Measurements from ENCODE around the gene MAFF. TPM values are rescaled to one million over a fixed set of nuclear protein-coding genes. Genes with fewer than 3 reads are reported as not detected.

Gene MAFF
- total and polyA plus RNA-seq, 8 donors, result 0.58 to 130 (median 47.3) TPM

DNA sequence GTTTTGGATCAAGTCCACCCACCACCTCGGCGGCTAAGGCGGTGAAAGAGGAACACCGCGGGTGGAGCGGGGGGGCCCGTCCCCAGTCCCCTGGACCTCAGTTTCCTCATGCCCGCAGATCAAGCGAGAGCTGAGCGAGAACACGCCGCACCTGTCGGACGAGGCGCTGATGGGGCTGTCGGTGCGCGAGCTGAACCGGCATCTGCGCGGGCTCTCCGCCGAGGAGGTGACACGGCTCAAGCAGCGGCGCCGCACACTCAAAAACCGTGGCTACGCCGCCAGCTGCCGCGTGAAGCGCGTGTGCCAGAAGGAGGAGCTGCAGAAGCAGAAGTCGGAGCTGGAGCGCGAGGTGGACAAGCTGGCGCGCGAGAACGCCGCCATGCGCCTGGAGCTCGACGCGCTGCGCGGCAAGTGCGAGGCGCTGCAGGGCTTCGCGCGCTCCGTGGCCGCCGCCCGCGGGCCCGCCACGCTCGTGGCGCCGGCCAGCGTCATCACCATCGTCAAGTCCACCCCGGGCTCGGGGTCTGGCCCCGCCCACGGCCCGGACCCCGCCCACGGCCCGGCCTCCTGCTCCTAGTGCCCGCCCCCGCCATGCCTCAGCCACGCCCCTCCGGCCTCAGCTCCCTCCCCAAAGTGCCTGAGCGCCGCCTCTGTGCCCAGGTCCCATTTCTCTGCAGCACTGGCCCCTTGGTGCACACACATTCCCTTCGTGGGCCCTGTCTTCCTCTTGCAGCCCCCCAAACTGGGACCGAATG lies 12.7 kb downstream of the MAFF start:
- H3K4me3 ChIP-seq, result peak overlapping the region; percentile 20 to 32 (median 30)
- peak overlapping the region in 4 of 5 donors; percentile 37 to 77 (median 51) for H3K27ac ChIP-seq
- no peaks in the 10 kb centered on the region for H3K9me3 ChIP-seq
- no peaks in the 10 kb centered on the region for H3K27me3 ChIP-seq
- intact Hi-C loops (cut with DNase I; ENCODE audit: low total_unique reads), result no loop called here
- WGBS, 5 donors, result 38 to 76% (median 66%) methylated on average over 24 to 81 of the region's 81 CpGs
- TF ChIP-seq POLR2A (IDR thresholded peaks at IDR 0.05) (no peak), POLR2AphosphoS5 (IDR thresholded peaks at IDR 0.05) (peak in 1 of 3 donors; percentile 8), EP300 (IDR thresholded peaks at IDR 0.05) (no peak)
- TF ChIP-seq, protein P1, sequence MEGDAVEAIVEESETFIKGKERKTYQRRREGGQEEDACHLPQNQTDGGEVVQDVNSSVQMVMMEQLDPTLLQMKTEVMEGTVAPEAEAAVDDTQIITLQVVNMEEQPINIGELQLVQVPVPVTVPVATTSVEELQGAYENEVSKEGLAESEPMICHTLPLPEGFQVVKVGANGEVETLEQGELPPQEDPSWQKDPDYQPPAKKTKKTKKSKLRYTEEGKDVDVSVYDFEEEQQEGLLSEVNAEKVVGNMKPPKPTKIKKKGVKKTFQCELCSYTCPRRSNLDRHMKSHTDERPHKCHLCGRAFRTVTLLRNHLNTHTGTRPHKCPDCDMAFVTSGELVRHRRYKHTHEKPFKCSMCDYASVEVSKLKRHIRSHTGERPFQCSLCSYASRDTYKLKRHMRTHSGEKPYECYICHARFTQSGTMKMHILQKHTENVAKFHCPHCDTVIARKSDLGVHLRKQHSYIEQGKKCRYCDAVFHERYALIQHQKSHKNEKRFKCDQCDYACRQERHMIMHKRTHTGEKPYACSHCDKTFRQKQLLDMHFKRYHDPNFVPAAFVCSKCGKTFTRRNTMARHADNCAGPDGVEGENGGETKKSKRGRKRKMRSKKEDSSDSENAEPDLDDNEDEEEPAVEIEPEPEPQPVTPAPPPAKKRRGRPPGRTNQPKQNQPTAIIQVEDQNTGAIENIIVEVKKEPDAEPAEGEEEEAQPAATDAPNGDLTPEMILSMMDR (IDR thresholded peaks at IDR 0.05), result no peak
- peaks cover 0 to 40% (median 21%) of the 10 kb centered on the region in 4 donors for H3K36me3 ChIP-seq
- peaks cover 30 to 71% (median 36%) of the 10 kb centered on the region in 4 donors for H3K4me1 ChIP-seq
- peak; percentile 63 to 90 for DNase-seq

GRCh38 chr22:38215156-38216038 lies 13.6 kb downstream of the MAFF start:
- H3K4me3 ChIP-seq, result no peak overlapping the region
- no peaks in the 10 kb centered on the region for H3K27me3 ChIP-seq
- 76 to 86% (median 78%) methylated on average over 11 of the region's 11 CpGs for WGBS, 5 donors
- H3K36me3 ChIP-seq, result peaks cover 0 to 40% (median 20%) of the 10 kb centered on the region in 4 donors
- H3K4me1 ChIP-seq, result peaks cover 37 to 74% (median 43%) of the 10 kb centered on the region in 4 donors
- intact Hi-C loops (cut with DNase I; ENCODE audit: low total_unique reads), result no loop called here
- H3K27ac ChIP-seq, result peak overlapping the region in 4 of 5 donors; percentile 0 to 77 (median 48)
- no peaks in the 10 kb centered on the region for H3K9me3 ChIP-seq
- TF ChIP-seq POLR2AphosphoS5 (IDR thresholded peaks at IDR 0.05) (no peak), POLR2A (IDR thresholded peaks at IDR 0.05) (no peak), EP300 (IDR thresholded peaks at IDR 0.05) (no peak)
- TF ChIP-seq, protein P1 (IDR thresholded peaks at IDR 0.05), result no peak
- peak in 1 of 2 donors; percentile 22 for DNase-seq

- peak; percentile 92 to 96 for DNase-seq
- peak overlapping the region; percentile 62 to 97 (median 94) for H3K27ac ChIP-seq
- WGBS, 5 donors, result 28 to 40% (median 35%) methylated on average over 20 to 25 of the region's 25 CpGs
- H3K27me3 ChIP-seq, result no peaks in the 10 kb centered on the region
- no peak overlapping the region for H3K4me3 ChIP-seq
- H3K36me3 ChIP-seq, result peaks cover 5 to 63% (median 52%) of the 10 kb centered on the region in 4 donors
- no peaks in the 10 kb centered on the region for H3K9me3 ChIP-seq
- TF ChIP-seq POLR2A (IDR thresholded peaks at IDR 0.05), result no peak
- TF ChIP-seq, protein P1 (IDR thresholded peaks at IDR 0.05), result no peak
- peak; percentile 55 for TF ChIP-seq EP300 (IDR thresholded peaks at IDR 0.05)
- TF ChIP-seq POLR2AphosphoS5 (IDR thresholded peaks at IDR 0.05), result peak; percentile 76 to 94 (median 84)
- intact Hi-C loops (cut with DNase I; ENCODE audit: low total_unique reads), result no loop called here
- H3K4me1 ChIP-seq, result peaks cover 50 to 92% (median 64%) of the 10 kb centered on the region in 4 donors
Observed at GRCh38 chr22:38218661-38219622, 17.1 kb downstream of the MAFF start.

Data from stomach (tissue), 9 donors.